AG09309 (cell line): ENCODE measurements around the gene KCNAB3.
"Not testable (repeated sequence)": the region's sequence is repeated elsewhere in the genome, so short reads cannot be mapped to it uniquely, and the experiment has no call there.

ENCODE experiments used
- DNase-seq: peaks from one replicate; pipeline ENCODE4 v3.0.0-alpha.2; 2010; ENCODE audit warnings: low read depth
- H3K4me3 ChIP-seq: 2 replicates; pipeline ENCODE4 v1.5.1; 2011; ENCODE audit warnings: mild to moderate bottlenecking, low read depth, low read length, moderate library complexity; ENCODE audit not compliant: control insufficient read depth
- CTCF ChIP-seq: IDR thresholded peaks from 2 replicates; pipeline ENCODE4 v1.5.1; 2011; ENCODE audit warnings: mild to moderate bottlenecking, low read depth, low read length, inconsistent platforms; ENCODE audit not compliant: insufficient read depth, control insufficient read depth; ENCODE audit errors: missing control alignments

Gene KCNAB3

GRCh38 chr17:7969433-7969832, 39.8 kb upstream of the KCNAB3 start:
- no peak for TF ChIP-seq CTCF
- peak; percentile 28 for DNase-seq

GRCh38 chr17:7967751-7968150, 38.1 kb upstream of the KCNAB3 start:
- DNase-seq, result no peak

More at GRCh38 chr17:7969433-7969832, 39.8 kb upstream of the KCNAB3 start:
- H3K4me3 ChIP-seq, result no peak overlapping the region

GRCh38 chr17:7961421-7961820, 31.8 kb upstream of the KCNAB3 start:
- no peak for DNase-seq
- TF ChIP-seq CTCF, result no peak
- no peak overlapping the region for H3K4me3 ChIP-seq

More at GRCh38 chr17:7967751-7968150, 38.1 kb upstream of the KCNAB3 start:
- no peak for TF ChIP-seq CTCF
- H3K4me3 ChIP-seq, result no peak overlapping the region

GRCh38 chr17:7959503-7960253, 30.0 kb upstream of the KCNAB3 start:
- no peak for DNase-seq
- no peak for TF ChIP-seq CTCF
- no peak overlapping the region for H3K4me3 ChIP-seq

GRCh38 chr17:7956228-7956965, 26.7 kb upstream of the KCNAB3 start:
- TF ChIP-seq CTCF, result no peak
- no peak for DNase-seq
- no peak overlapping the region for H3K4me3 ChIP-seq

- no peak overlapping the region for H3K4me3 ChIP-seq
- no peak for TF ChIP-seq CTCF
- no peak for DNase-seq
These were observed 26.0 kb upstream of the KCNAB3 start for GRCh38 chr17:7955414-7956227.

GRCh38 chr17:7953266-7953665, 23.6 kb upstream of the KCNAB3 start:
- not testable (repeated sequence) for DNase-seq, H3K4me3 ChIP-seq
